Neuron (in vitro differentiated cells): ENCODE data around the gene RNF212.

Experiments used
- H2AFZ ChIP-seq: one replicate; pipeline ENCODE4 v1.6.1; 2013; ENCODE audit warnings: low read depth, mild to moderate bottlenecking, inconsistent platforms, low read length, moderate library complexity
- H3K27me3 ChIP-seq: one replicate; pipeline ENCODE4 v1.6.1; 2013; ENCODE audit warnings: low read length; ENCODE audit not compliant: insufficient read depth
- H3K36me3 ChIP-seq: one replicate; pipeline ENCODE4 v1.6.1; 2013; ENCODE audit warnings: low read length; ENCODE audit not compliant: insufficient read depth
- H3K4me1 ChIP-seq: one replicate; pipeline ENCODE4 v1.6.1; 2013; ENCODE audit warnings: low read length; ENCODE audit not compliant: insufficient read depth
- H3K4me3 ChIP-seq: 2 replicates; pipeline ENCODE4 v1.5.1; 2013; ENCODE audit warnings: mild to moderate bottlenecking, low read length, moderate library complexity
- H3K9me3 ChIP-seq: one replicate; pipeline ENCODE4 v1.6.1; 2013; ENCODE audit warnings: low read length

The RNF212 gene, protein sequence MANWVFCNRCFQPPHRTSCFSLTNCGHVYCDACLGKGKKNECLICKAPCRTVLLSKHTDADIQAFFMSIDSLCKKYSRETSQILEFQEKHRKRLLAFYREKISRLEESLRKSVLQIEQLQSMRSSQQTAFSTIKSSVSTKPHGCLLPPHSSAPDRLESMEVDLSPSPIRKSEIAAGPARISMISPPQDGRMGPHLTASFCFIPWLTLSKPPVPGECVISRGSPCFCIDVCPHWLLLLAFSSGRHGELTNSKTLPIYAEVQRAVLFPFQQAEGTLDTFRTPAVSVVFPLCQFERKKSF

GRCh38 chr4:1113311-1114009 is at the start of gene RNF212:
Gene RNF212 (minus strand): TSS chr4:1113564. CDS start chr4:1113464, 100 bp downstream.
- H3K4me1 ChIP-seq, result no peaks in the 10 kb centered on the region
- no peaks in the 10 kb centered on the region for H3K36me3 ChIP-seq
- no peaks in the 10 kb centered on the region for H3K9me3 ChIP-seq
- H3K4me3 ChIP-seq, result no peak within 1 kb of the TSS
- H3K27me3 ChIP-seq, result peaks cover 10% of the 10 kb centered on the region
- H2AFZ ChIP-seq, result no peak within 1 kb of the TSS

DNA sequence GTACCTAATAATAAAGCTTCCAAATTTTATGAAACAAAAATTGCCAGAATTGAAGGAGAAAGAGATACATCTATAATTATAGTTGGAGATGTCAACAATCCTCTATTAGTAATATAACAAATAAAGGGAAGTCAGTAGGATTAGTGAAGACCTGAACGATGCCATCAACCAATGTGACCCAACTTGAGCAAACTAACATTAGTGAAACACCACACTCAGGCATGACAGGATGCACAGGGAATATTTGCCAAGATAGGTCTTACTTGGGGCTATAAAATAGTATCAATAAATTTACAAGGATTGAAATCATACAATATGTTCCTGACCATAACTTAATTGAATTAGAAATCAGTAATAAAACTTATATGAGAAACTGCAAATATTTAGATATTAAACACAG is 47.0 kb upstream of the RNF212 start:
- H3K4me3 ChIP-seq, result no peak overlapping the region
- no peaks in the 10 kb centered on the region for H3K36me3 ChIP-seq
- H3K9me3 ChIP-seq, result peaks cover 2% of the 10 kb centered on the region
- H3K4me1 ChIP-seq, result no peaks in the 10 kb centered on the region
- peaks cover 15% of the 10 kb centered on the region for H3K27me3 ChIP-seq
- H2AFZ ChIP-seq, result no peak overlapping the region

DNA sequence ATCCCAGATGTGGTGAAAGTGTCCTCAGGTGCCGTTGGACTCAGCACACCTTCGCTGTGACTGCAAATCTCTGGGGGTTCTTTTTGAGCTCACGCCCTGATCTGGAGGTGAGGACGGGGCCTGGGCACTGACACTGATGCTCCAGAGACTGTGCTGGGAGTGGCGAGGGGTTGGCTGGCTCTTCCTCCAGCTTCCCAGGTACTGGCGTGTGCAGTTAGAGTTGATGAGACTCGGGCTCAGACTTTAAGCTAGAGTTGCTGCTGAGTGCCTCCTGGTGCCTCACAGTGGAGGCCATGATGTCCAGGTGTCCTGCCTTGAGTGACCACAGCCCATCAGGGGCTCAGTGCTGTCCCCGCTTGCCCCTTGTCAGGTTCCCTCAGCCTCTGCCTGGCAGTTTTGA is 42.7 kb upstream of the RNF212 start:
- Histone ChIP-seq H3K27me3 (peaks cover 36% of the 10 kb centered on the region), H3K4me1 (no peaks in the 10 kb centered on the region)

DNA sequence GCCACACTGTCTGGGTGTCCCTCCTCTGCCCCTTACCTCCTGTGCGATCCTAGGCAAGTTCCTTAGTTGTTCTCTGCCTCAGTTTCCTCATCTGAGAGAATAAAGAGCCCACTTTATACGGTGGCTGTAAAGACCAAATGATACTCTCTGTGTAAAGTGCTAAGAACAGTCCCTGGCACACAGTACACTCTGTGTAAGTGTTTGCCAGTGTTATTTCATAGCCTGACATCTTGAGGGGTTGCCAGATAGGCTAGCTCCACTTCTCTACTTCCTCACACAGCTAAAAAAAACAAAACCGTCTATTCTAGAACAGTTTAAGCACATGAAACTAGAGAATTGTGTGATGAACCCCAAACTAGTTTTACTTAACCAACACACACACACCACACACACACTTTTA is 42.0 kb upstream of the RNF212 start:
- no peak overlapping the region for H2AFZ ChIP-seq
- H3K27me3 ChIP-seq, result peaks cover 36% of the 10 kb centered on the region
- H3K36me3 ChIP-seq, result no peaks in the 10 kb centered on the region

More for the DNA sequence above, 42.7 kb upstream of the RNF212 start:
- Histone ChIP-seq H3K36me3 (no peaks in the 10 kb centered on the region), H2AFZ (no peak overlapping the region), H3K9me3 (no peaks in the 10 kb centered on the region), H3K4me3 (no peak overlapping the region)

DNA sequence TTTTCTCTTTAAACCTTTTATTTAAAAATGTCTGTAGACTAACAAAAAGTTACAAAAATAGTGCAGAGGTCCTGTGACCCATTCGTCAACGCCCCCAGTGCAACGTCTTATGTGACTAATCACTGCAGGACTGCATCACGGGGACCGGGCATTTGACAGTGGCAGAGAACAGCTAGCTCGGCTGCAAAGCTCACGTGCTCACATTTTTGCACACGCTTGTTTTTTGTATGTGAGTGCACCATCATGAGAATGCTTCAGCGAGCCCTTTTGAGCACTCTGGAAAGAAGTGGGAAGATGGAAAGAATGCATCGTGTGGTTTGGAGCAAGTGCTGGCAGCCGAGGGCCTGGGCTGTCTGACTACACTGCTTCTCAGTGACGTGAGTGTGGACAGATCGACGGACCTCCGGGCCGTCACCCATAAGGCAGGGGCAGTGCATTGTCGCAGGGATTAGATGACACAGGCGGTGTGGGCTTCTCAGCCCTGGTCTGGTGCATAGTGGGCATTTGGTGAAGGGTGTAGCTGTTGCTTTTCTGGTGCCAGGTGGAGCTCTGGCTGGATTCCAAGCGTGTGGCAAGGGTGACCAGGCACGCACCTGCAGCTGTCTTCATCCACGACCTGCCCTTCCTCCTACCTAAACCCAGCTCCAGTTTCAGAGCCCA is 41.3 kb upstream of the RNF212 start:
- no peak overlapping the region for H2AFZ ChIP-seq
- H3K4me1 ChIP-seq, result no peaks in the 10 kb centered on the region
- no peak overlapping the region for H3K4me3 ChIP-seq
- H3K27me3 ChIP-seq, result peaks cover 36% of the 10 kb centered on the region
- H3K36me3 ChIP-seq, result no peaks in the 10 kb centered on the region
- H3K9me3 ChIP-seq, result no peaks in the 10 kb centered on the region

More for the DNA sequence above, 42.0 kb upstream of the RNF212 start:
- Histone ChIP-seq H3K4me3 (no peak overlapping the region), H3K9me3 (no peaks in the 10 kb centered on the region), H3K4me1 (no peaks in the 10 kb centered on the region)

DNA sequence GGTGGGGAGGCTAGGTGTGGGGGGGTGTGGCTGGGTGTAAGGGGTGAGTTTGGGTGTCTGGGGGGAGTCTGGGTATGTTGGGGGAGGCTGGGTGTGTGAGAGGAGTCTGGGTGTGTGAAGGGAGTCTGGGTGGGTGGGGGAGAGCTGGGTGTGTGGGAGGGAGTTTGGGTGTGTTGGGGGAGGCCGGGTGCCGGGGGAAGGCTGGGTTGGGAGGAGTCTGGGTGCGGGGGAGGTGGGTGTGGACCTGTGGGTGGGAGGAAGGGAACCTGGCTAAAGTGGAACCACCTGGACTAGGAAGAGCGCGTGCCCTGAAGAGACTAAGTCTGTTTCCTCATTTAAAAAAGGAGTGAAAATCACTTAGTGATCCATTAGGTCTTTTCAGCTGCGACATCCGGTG is 40.8 kb upstream of the RNF212 start:
- Histone ChIP-seq H3K4me1 (no peaks in the 10 kb centered on the region), H3K4me3 (no peak overlapping the region), H3K27me3 (peaks cover 36% of the 10 kb centered on the region), H3K36me3 (no peaks in the 10 kb centered on the region), H3K9me3 (no peaks in the 10 kb centered on the region), H2AFZ (no peak overlapping the region)

DNA sequence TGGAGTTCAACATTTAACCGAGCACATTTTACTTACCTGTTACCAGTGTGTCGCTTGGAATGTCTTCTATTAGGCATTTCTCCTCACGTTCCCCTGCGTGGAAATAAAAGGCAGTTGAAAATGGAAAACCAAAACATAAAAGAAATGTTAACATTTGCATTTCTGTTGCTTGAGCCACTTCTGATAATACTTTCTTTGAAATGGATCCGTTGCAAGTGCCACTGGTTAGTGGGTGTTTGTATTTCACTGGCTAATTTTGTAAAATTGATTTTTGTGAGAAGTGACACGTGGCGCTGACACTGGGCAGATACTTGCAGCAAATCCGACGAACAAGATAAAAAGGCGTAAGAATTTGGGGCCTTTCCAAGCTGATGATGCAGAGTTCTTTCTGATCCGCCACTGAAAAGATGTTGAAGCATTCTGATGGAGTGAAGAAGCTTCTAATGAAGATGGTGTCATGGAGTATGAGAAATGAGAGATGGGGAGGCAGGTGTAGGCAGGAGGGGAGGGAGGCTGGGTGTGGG is 40.3 kb upstream of the RNF212 start:
- Histone ChIP-seq H3K27me3 (peaks cover 36% of the 10 kb centered on the region), H2AFZ (no peak overlapping the region)

GRCh38 chr4:1152290-1152689 is 38.9 kb upstream of the RNF212 start:
- peaks cover 40% of the 10 kb centered on the region for H3K27me3 ChIP-seq
- no peaks in the 10 kb centered on the region for H3K36me3 ChIP-seq
- no peak overlapping the region for H2AFZ ChIP-seq
- no peaks in the 10 kb centered on the region for H3K4me1 ChIP-seq
- H3K9me3 ChIP-seq, result no peaks in the 10 kb centered on the region
- no peak overlapping the region for H3K4me3 ChIP-seq

More for the DNA sequence above, 40.3 kb upstream of the RNF212 start:
- no peak overlapping the region for H3K4me3 ChIP-seq
- H3K36me3 ChIP-seq, result no peaks in the 10 kb centered on the region
- H3K4me1 ChIP-seq, result no peaks in the 10 kb centered on the region
- no peaks in the 10 kb centered on the region for H3K9me3 ChIP-seq

- H3K4me1 ChIP-seq, result no peaks in the 10 kb centered on the region
- no peaks in the 10 kb centered on the region for H3K9me3 ChIP-seq
- peaks cover 36% of the 10 kb centered on the region for H3K27me3 ChIP-seq
- H2AFZ ChIP-seq, result no peak overlapping the region
- no peak overlapping the region for H3K4me3 ChIP-seq
- no peaks in the 10 kb centered on the region for H3K36me3 ChIP-seq
Observed at GRCh38 chr4:1151541-1151940, 38.2 kb upstream of the RNF212 start.

DNA sequence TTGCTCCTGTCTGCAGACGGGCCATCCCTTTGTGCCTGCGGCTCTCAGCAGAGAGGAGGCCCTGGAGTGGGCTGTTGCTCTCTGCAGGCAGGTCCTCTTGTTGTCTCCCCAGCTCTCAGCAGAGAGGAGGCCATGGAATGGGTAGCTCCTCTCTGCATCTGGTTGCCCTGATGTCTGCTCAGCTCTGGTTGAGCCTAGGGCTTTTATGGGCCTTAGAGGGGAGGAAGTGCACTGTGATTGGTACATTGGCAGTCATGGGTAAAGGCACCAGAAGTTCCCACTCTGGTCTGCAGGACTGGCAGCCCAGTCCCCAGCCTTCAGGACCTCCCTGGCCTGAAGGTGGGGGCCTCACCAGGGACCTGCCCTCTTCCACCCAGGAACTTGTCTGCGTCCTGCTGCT is 37.5 kb upstream of the RNF212 start:
- H3K4me1 ChIP-seq, result no peaks in the 10 kb centered on the region
- H3K36me3 ChIP-seq, result no peaks in the 10 kb centered on the region
- H3K4me3 ChIP-seq, result no peak overlapping the region
- H3K27me3 ChIP-seq, result peaks cover 30% of the 10 kb centered on the region
- H2AFZ ChIP-seq, result no peak overlapping the region
- no peaks in the 10 kb centered on the region for H3K9me3 ChIP-seq

GRCh38 chr4:1139860-1140259 is 26.5 kb upstream of the RNF212 start:
- peaks cover 3% of the 10 kb centered on the region for H3K27me3 ChIP-seq

GRCh38 chr4:1137850-1138249 is 24.5 kb upstream of the RNF212 start:
- H2AFZ ChIP-seq, result no peak overlapping the region

More at GRCh38 chr4:1139860-1140259, 26.5 kb upstream of the RNF212 start:
- no peak overlapping the region for H2AFZ ChIP-seq
- no peaks in the 10 kb centered on the region for H3K9me3 ChIP-seq
- H3K4me1 ChIP-seq, result no peaks in the 10 kb centered on the region
- H3K4me3 ChIP-seq, result no peak overlapping the region
- no peaks in the 10 kb centered on the region for H3K36me3 ChIP-seq

More at GRCh38 chr4:1137850-1138249, 24.5 kb upstream of the RNF212 start:
- Histone ChIP-seq H3K4me3 (no peak overlapping the region), H3K27me3 (peaks cover 10% of the 10 kb centered on the region), H3K4me1 (no peaks in the 10 kb centered on the region), H3K9me3 (no peaks in the 10 kb centered on the region), H3K36me3 (no peaks in the 10 kb centered on the region)
